Measurements from ENCODE around the gene RRP12.

The RRP12 gene

DNA sequence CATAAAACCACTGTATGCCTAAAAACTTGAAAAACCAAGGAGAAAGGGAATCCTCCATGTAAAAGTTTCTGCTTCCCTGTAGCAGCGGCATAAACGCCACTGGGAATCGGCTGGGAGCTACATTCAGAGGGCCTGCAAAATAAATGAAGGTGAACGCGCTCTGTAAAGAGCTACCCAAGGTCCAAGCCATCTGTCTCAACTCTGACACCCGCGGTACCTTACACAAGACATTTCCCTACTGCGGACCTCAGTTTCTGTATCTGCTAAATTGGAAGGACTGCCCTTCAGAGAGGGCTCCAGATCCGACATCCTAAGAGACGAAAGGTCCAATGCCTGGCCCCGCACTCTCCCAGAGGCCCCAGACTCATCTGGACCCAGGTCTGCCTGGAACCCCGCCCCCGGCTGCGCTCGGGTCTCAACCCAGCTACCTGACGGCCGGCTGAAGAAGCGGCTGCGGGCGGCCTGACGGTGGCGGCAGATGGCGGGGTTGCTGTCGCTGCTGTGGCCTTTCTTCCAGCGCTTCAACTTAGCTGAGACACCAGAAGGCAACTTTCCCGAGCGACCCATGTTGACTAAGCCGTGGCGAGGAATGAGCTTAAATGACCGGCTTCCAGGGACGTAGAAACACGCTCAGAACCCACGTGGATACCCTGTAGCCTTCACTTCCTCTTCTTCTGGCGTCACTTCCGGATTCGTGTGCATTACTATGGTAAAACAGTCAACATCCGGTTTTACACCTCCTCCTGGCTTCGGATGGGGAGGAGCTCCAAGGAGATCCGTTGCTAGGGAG is at the start of gene RRP12:
TSS of gene RRP12 (minus strand) at position 676 of the 790 bp plus-strand sequence. CDS start at position 567, 109 bp downstream.
- H3K27me3 ChIP-seq (ENCODE audit: insufficient read depth, insufficient read length): no peaks in the 10 kb centered on the region
- H3K9me3 ChIP-seq (ENCODE audit: insufficient read depth, low read length): no peaks in the 10 kb centered on the region
- no peaks in the 10 kb centered on the region for H3K4me1 ChIP-seq (ENCODE audit: insufficient read depth, insufficient read length)
- peaks cover 16% of the 10 kb centered on the region for H3K36me3 ChIP-seq (ENCODE audit: insufficient read depth, insufficient read length, low read length)
- no peak for TF ChIP-seq ZNF274 (IDR thresholded peaks at IDR 0.05; ENCODE audit: low read depth, low read length)
- no peak for TF ChIP-seq SUZ12 (IDR thresholded peaks at IDR 0.05; ENCODE audit: extremely low read depth, insufficient read depth, insufficient read length)
- TF ChIP-seq YY1 (IDR thresholded peaks at IDR 0.05; ENCODE audit: insufficient read depth, insufficient read length): no peak
- peak within 1 kb of the TSS; percentile 85 for H3K4me3 ChIP-seq (ENCODE audit: insufficient read length, low read depth)
- DNase-seq (ENCODE audit: low read depth, low spot score): peak; percentile 90
- peak within 1 kb of the TSS; percentile 88 for H3K9ac ChIP-seq (ENCODE audit: insufficient read length, low read depth)

- no peak for TF ChIP-seq YY1 (IDR thresholded peaks at IDR 0.05; ENCODE audit: insufficient read depth, insufficient read length)
- no peak for TF ChIP-seq ZNF274 (IDR thresholded peaks at IDR 0.05; ENCODE audit: low read depth, low read length)
- TF ChIP-seq SUZ12 (IDR thresholded peaks at IDR 0.05; ENCODE audit: extremely low read depth, insufficient read depth, insufficient read length): no peak
- Histone ChIP-seq H3K9ac (ENCODE audit: insufficient read length, low read depth) (no peak overlapping the region), H3K4me1 (ENCODE audit: insufficient read depth, insufficient read length) (peaks cover 3% of the 10 kb centered on the region), H3K9me3 (ENCODE audit: insufficient read depth, low read length) (no peaks in the 10 kb centered on the region), H3K36me3 (ENCODE audit: insufficient read depth, insufficient read length, low read length) (peaks cover 70% of the 10 kb centered on the region), H3K4me3 (ENCODE audit: insufficient read length, low read depth) (no peak overlapping the region), H3K27me3 (ENCODE audit: insufficient read depth, insufficient read length) (no peaks in the 10 kb centered on the region)
- no peak for DNase-seq (ENCODE audit: low read depth, low spot score)
Observed at GRCh38 chr10:97450828-97451227, 49.7 kb upstream of the RRP12 start.

DNA sequence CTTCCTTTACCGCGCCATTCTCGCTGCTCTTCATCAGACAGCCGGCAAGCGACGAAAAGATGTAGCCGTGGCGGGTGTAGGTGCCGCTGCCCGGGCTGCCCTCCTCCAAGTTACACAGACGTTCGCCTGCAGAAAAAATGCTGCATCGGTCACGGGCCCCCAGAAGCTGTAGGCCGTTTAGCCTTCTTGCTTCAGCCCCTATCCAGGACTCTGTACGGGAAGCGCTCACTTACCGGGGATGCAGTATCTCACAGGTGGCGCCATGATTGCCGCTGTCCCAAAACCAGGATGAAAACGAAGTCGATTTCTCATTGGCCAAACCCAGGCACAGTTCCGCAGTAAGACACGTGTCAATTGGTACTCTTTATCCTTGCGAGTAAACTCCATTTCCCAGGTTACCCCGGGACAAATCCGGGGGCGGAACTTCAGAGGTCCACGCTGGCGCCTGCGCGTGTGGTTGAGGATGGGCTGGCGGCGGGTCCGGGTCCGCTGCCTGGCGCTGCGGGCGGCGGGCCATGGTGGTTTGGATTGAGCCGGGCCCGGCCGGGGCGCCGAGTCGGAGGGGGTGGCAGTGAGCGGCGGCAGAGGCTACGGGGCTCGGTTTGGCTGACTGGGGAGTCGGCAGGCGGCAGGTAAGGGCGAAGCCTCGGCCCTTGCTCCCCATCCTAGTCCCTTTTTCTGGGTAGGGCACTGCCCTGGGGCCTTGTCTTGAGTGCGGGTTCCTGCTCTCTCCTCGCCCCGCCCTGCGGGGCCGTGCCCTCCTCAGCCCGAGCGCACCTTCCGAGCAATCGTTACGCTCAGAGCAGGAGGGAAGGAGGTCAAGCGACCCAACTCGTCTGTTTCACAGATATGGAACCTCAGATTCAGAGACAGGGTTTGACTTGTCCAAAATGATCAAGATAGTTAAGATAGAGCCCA is 44.8 kb upstream of the RRP12 start, which contains the start of the genes EXOSC1 and ZDHHC16:
TSS of gene EXOSC1 (minus strand) at position 285 of the 918 bp plus-strand sequence. CDS start at position 264, 21 bp downstream.
TSS of gene ZDHHC16 (plus strand) at position 454 of the 918 bp plus-strand sequence. CDS start 5,501 bp downstream, outside the sequence.
- H3K9me3 ChIP-seq (ENCODE audit: insufficient read depth, low read length): no peaks in the 10 kb centered on the region
- peak; percentile 85 for DNase-seq (ENCODE audit: low read depth, low spot score)
- H3K27me3 ChIP-seq (ENCODE audit: insufficient read depth, insufficient read length): no peaks in the 10 kb centered on the region
- H3K4me1 ChIP-seq (ENCODE audit: insufficient read depth, insufficient read length): no peaks in the 10 kb centered on the region
- peak within 1 kb of the TSS; percentile 92 for H3K9ac ChIP-seq (ENCODE audit: insufficient read length, low read depth)
- TF ChIP-seq YY1 (IDR thresholded peaks at IDR 0.05; ENCODE audit: insufficient read depth, insufficient read length): peak; percentile 76
- no peak for TF ChIP-seq SUZ12 (IDR thresholded peaks at IDR 0.05; ENCODE audit: extremely low read depth, insufficient read depth, insufficient read length)
- no peak for TF ChIP-seq ZNF274 (IDR thresholded peaks at IDR 0.05; ENCODE audit: low read depth, low read length)
- H3K4me3 ChIP-seq (ENCODE audit: insufficient read length, low read depth): peak within 1 kb of the TSS; percentile 91
- peaks cover 49% of the 10 kb centered on the region for H3K36me3 ChIP-seq (ENCODE audit: insufficient read depth, insufficient read length, low read length)

DNA sequence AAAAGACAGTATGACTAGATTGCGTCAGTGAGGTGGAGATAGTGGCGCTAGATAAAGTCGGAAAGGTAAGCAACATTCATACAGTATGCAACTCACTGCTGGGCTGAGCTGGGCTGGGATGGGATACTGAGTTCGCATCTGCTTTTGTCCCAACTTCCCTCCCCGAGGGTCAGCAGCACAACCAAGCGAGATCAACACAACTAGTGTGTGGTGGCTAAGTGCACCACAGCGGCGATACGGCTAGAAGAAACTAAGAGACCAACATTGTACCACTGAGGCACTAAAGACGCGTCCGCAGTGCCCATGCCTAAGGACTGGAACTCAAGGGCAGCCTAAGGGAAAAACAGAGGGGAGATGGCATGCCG is 44.2 kb upstream of the RRP12 start:
- H3K4me1 ChIP-seq (ENCODE audit: insufficient read depth, insufficient read length): no peaks in the 10 kb centered on the region
- no peaks in the 10 kb centered on the region for H3K27me3 ChIP-seq (ENCODE audit: insufficient read depth, insufficient read length)
- peaks cover 48% of the 10 kb centered on the region for H3K36me3 ChIP-seq (ENCODE audit: insufficient read depth, insufficient read length, low read length)
- no peak for DNase-seq (ENCODE audit: low read depth, low spot score)
- H3K9ac ChIP-seq (ENCODE audit: insufficient read length, low read depth): peak overlapping the region; percentile 73
- no peaks in the 10 kb centered on the region for H3K9me3 ChIP-seq (ENCODE audit: insufficient read depth, low read length)
- H3K4me3 ChIP-seq (ENCODE audit: insufficient read length, low read depth): peak overlapping the region; percentile 91
- TF ChIP-seq YY1 (IDR thresholded peaks at IDR 0.05; ENCODE audit: insufficient read depth, insufficient read length): no peak
- TF ChIP-seq ZNF274 (IDR thresholded peaks at IDR 0.05; ENCODE audit: low read depth, low read length): no peak
- no peak for TF ChIP-seq SUZ12 (IDR thresholded peaks at IDR 0.05; ENCODE audit: extremely low read depth, insufficient read depth, insufficient read length)

GRCh38 chr10:97444212-97444611 is 43.1 kb upstream of the RRP12 start:
- Histone ChIP-seq H3K4me3 (ENCODE audit: insufficient read length, low read depth) (no peak overlapping the region), H3K9ac (ENCODE audit: insufficient read length, low read depth) (no peak overlapping the region), H3K4me1 (ENCODE audit: insufficient read depth, insufficient read length) (no peaks in the 10 kb centered on the region), H3K27me3 (ENCODE audit: insufficient read depth, insufficient read length) (no peaks in the 10 kb centered on the region), H3K9me3 (ENCODE audit: insufficient read depth, low read length) (no peaks in the 10 kb centered on the region), H3K36me3 (ENCODE audit: insufficient read depth, insufficient read length, low read length) (peaks cover 51% of the 10 kb centered on the region)
- TF ChIP-seq SUZ12 (IDR thresholded peaks at IDR 0.05; ENCODE audit: extremely low read depth, insufficient read depth, insufficient read length) (no peak), ZNF274 (IDR thresholded peaks at IDR 0.05; ENCODE audit: low read depth, low read length) (no peak), YY1 (IDR thresholded peaks at IDR 0.05; ENCODE audit: insufficient read depth, insufficient read length) (no peak)
- no peak for DNase-seq (ENCODE audit: low read depth, low spot score)

- no peak overlapping the region for H3K9ac ChIP-seq (ENCODE audit: insufficient read length, low read depth)
- H3K27me3 ChIP-seq (ENCODE audit: insufficient read depth, insufficient read length): no peaks in the 10 kb centered on the region
- no peaks in the 10 kb centered on the region for H3K4me1 ChIP-seq (ENCODE audit: insufficient read depth, insufficient read length)
- no peaks in the 10 kb centered on the region for H3K9me3 ChIP-seq (ENCODE audit: insufficient read depth, low read length)
- H3K36me3 ChIP-seq (ENCODE audit: insufficient read depth, insufficient read length, low read length): peaks cover 51% of the 10 kb centered on the region
- TF ChIP-seq YY1 (IDR thresholded peaks at IDR 0.05; ENCODE audit: insufficient read depth, insufficient read length) (no peak), ZNF274 (IDR thresholded peaks at IDR 0.05; ENCODE audit: low read depth, low read length) (no peak), SUZ12 (IDR thresholded peaks at IDR 0.05; ENCODE audit: extremely low read depth, insufficient read depth, insufficient read length) (no peak)
- no peak for DNase-seq (ENCODE audit: low read depth, low spot score)
- no peak overlapping the region for H3K4me3 ChIP-seq (ENCODE audit: insufficient read length, low read depth)
Observed at GRCh38 chr10:97442277-97442676, 41.1 kb upstream of the RRP12 start.

All from NT2/D1 (cell line).